ENCODE data around the gene MEGF8.

DNA sequence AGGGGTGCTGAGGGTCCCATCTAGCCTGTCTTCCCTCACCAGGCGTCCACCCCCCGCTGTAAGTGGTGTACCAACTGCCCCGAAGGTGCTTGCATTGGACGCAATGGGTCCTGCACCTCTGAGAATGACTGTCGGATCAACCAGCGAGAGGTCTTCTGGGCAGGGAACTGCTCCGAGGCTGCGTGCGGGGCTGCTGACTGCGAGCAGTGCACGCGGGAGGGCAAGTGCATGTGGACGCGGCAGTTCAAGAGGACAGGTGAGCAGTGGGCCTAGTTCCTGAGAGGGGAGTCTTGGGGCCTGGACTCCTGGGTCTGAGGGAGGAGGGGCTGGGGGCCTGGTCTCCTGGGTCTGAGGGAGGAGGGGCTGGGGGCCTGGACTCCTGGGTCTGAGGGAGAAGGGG, 36.9 kb downstream of the MEGF8 start:
- TF ChIP-seq, protein P1, sequence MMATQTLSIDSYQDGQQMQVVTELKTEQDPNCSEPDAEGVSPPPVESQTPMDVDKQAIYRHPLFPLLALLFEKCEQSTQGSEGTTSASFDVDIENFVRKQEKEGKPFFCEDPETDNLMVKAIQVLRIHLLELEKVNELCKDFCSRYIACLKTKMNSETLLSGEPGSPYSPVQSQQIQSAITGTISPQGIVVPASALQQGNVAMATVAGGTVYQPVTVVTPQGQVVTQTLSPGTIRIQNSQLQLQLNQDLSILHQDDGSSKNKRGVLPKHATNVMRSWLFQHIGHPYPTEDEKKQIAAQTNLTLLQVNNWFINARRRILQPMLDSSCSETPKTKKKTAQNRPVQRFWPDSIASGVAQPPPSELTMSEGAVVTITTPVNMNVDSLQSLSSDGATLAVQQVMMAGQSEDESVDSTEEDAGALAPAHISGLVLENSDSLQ (IDR thresholded peaks at IDR 0.05) = no peak
- TF ChIP-seq HDAC2 (IDR thresholded peaks at IDR 0.05) = no peak
- no peak for TF ChIP-seq GATAD2B (conservative IDR thresholded peaks at IDR 0.05; ENCODE audit: low read depth)
- TF ChIP-seq, protein P2, sequence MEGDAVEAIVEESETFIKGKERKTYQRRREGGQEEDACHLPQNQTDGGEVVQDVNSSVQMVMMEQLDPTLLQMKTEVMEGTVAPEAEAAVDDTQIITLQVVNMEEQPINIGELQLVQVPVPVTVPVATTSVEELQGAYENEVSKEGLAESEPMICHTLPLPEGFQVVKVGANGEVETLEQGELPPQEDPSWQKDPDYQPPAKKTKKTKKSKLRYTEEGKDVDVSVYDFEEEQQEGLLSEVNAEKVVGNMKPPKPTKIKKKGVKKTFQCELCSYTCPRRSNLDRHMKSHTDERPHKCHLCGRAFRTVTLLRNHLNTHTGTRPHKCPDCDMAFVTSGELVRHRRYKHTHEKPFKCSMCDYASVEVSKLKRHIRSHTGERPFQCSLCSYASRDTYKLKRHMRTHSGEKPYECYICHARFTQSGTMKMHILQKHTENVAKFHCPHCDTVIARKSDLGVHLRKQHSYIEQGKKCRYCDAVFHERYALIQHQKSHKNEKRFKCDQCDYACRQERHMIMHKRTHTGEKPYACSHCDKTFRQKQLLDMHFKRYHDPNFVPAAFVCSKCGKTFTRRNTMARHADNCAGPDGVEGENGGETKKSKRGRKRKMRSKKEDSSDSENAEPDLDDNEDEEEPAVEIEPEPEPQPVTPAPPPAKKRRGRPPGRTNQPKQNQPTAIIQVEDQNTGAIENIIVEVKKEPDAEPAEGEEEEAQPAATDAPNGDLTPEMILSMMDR (IDR thresholded peaks at IDR 0.05 in 2 of 3, conservative IDR thresholded peaks at IDR 0.05 in 1 of 3; ENCODE audit: control insufficient read depth in 2 of 3, extremely low read depth in 1 of 3, insufficient read depth in 1 of 3, low read depth in 3 of 3, low read length in 3 of 3) = no peak
- TF ChIP-seq HCFC1 (IDR thresholded peaks at IDR 0.05; ENCODE audit: low read length) = no peak
- no peak for TF ChIP-seq POLR2AphosphoS5 (IDR thresholded peaks at IDR 0.05; ENCODE audit: low read length)
- TF ChIP-seq KAT2A (conservative IDR thresholded peaks at IDR 0.05; ENCODE audit: control insufficient read depth, low read depth, low read length) = no peak
- no peak for TF ChIP-seq POLR2A (IDR thresholded peaks at IDR 0.05; ENCODE audit: low read depth, low read length)
- no peak for TF ChIP-seq SUPT20H (IDR thresholded peaks at IDR 0.05; ENCODE audit: borderline replicate concordance, control insufficient read depth, low read depth, low read length)
- TF ChIP-seq, protein P3, sequence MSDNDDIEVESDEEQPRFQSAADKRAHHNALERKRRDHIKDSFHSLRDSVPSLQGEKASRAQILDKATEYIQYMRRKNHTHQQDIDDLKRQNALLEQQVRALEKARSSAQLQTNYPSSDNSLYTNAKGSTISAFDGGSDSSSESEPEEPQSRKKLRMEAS (IDR thresholded peaks at IDR 0.05; ENCODE audit: low read depth, low read length) = no peak

Data from GM12878 (cell line).